Esophagus squamous epithelium (tissue), 4 donors: ENCODE measurements around the gene PLEKHG4B.

ENCODE experiments used
- POLR2A ChIP-seq, 4 donors: fragments of 450-650 bp; IDR thresholded peaks; one replicate each; pipeline ENCODE4 v1.6.1; 2017; ENCODE audit warnings: antibody characterized with exemption in 4 of 4, mild to moderate bottlenecking in 4 of 4, moderate library complexity in 3 of 4
- TF ChIP-seq, protein P1 (sequence below), 6 experiments: fragments of 450-650 bp in 4 of 6; fragments of 200-600 bp in 2 of 6; sonication (generic) in 2 of 6; IDR thresholded peaks; one replicate each; pipeline ENCODE4 v1.5.1; 2016 to 2019; ENCODE audit warnings: antibody characterized with exemption in 6 of 6, mild to moderate bottlenecking in 4 of 6, moderate library complexity in 4 of 6

DNA sequence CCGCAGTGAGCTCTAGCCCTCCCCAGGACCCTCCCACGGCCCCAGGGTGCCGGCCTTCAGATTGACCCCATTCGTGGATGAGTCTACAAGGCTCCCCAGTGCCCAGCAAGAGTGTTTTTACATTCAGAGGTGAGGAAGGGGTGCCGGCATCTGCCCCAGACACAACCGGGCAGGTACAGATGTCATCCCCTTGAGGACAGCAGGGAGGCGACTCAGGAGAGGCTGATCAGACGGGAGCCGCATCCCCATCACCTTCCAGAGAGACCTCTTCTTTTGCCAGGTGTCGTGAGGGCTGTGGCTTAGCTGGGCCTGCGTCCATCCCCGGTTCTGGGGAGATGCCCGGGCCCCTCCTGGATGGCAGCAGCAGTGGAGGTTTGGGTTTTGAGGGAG is 95.1 kb downstream of the PLEKHG4B start:
- TF ChIP-seq, protein P1, sequence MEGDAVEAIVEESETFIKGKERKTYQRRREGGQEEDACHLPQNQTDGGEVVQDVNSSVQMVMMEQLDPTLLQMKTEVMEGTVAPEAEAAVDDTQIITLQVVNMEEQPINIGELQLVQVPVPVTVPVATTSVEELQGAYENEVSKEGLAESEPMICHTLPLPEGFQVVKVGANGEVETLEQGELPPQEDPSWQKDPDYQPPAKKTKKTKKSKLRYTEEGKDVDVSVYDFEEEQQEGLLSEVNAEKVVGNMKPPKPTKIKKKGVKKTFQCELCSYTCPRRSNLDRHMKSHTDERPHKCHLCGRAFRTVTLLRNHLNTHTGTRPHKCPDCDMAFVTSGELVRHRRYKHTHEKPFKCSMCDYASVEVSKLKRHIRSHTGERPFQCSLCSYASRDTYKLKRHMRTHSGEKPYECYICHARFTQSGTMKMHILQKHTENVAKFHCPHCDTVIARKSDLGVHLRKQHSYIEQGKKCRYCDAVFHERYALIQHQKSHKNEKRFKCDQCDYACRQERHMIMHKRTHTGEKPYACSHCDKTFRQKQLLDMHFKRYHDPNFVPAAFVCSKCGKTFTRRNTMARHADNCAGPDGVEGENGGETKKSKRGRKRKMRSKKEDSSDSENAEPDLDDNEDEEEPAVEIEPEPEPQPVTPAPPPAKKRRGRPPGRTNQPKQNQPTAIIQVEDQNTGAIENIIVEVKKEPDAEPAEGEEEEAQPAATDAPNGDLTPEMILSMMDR (IDR thresholded peaks at IDR 0.05): no peak
- no peak for TF ChIP-seq POLR2A (IDR thresholded peaks at IDR 0.05)
